IMR-90 (cell line): ENCODE results near the gene EPB41L1. TPM values are rescaled to one million over a fixed set of nuclear protein-coding genes. Genes with fewer than 3 reads are reported as not detected.

Experiments
- ATAC-seq: fragments of 200-7000 bp; cut with Tn5 transposase; 2 replicates; pipeline ENCODE4 v1.9.1; 2020; ENCODE audit warnings: low read depth, mild to moderate bottlenecking, moderate library complexity
- BruUV-seq: library from RNA; stranded (reverse); fragments of 400-500 nt; replicated peaks from 2 replicates; lab custom pipeline; 2021; lab: Mats Ljungman, UMichigan
- CTCF ChIA-PET: fragments of 300-600 bp; formaldehyde crosslinking; extraction: SDS; loops from one replicate; lab custom pipeline; 2021; ENCODE audit warnings: antibody characterized with exemption; lab: Yijun Ruan, JAX
- POLR2A ChIA-PET: fragments of 300-600 bp; sonication (Branson Sonifier 250); formaldehyde crosslinking; loops from one replicate; lab custom pipeline; 2022; ENCODE audit warnings: antibody characterized with exemption; ENCODE audit not compliant: unreplicated experiment; lab: Charles Lee
- DNase-seq: peaks from one replicate; pipeline ENCODE4 v3.0.0; 2013
- H2AFZ ChIP-seq: replicated peaks from 2 replicates; pipeline ENCODE3; 2013; ENCODE audit warnings: low read length, mild to moderate bottlenecking; ENCODE audit not compliant: poor library complexity
- H2AK5ac ChIP-seq: 2 replicates; pipeline ENCODE4 v1.6.1; 2013; ENCODE audit warnings: low read depth, low read length, inconsistent platforms
- H2AK9ac ChIP-seq: replicated peaks from 2 replicates; pipeline ENCODE3; 2013; ENCODE audit warnings: mild to moderate bottlenecking, low read depth, low read length, moderate library complexity; ENCODE audit not compliant: poor library complexity
- H2BK120ac ChIP-seq: 2 replicates; pipeline ENCODE4 v1.6.1; 2013; ENCODE audit warnings: low read depth, low read length, inconsistent platforms
- H2BK15ac ChIP-seq: 3 replicates; pipeline ENCODE4 v1.6.1; 2013; ENCODE audit warnings: low read depth, low read length, inconsistent platforms
- H2BK20ac ChIP-seq: 2 replicates; pipeline ENCODE4 v1.6.1; 2013; ENCODE audit warnings: low read depth, mild to moderate bottlenecking, inconsistent platforms, low read length, moderate library complexity
- H2BK5ac ChIP-seq: 2 replicates; pipeline ENCODE4 v1.6.1; 2013; ENCODE audit warnings: mild to moderate bottlenecking, low read depth, low read length, inconsistent platforms; ENCODE audit not compliant: poor library complexity, severe bottlenecking
- H3K14ac ChIP-seq: replicated peaks from 2 replicates; pipeline ENCODE4 v1.6.1; 2013; ENCODE audit warnings: low read depth, low read length, inconsistent platforms
- H3K18ac ChIP-seq: 2 replicates; pipeline ENCODE4 v1.6.1; 2013; ENCODE audit warnings: low read depth, low read length, control low read depth
- H3K23ac ChIP-seq: 2 replicates; pipeline ENCODE4 v1.6.1; 2013; ENCODE audit warnings: low read depth, low read length, inconsistent platforms
- H3K27ac ChIP-seq: 2 replicates; pipeline ENCODE4 v1.5.1; 2013; ENCODE audit warnings: mild to moderate bottlenecking, control low read depth, low read length; ENCODE audit not compliant: insufficient read depth
- H3K27me3 ChIP-seq: 2 replicates; pipeline ENCODE4 v1.6.1; 2013; ENCODE audit warnings: low read length; ENCODE audit not compliant: control insufficient read depth, insufficient read depth
- H3K36me3 ChIP-seq: 2 replicates; pipeline ENCODE4 v1.6.1; 2013; ENCODE audit warnings: low read length, mixed read lengths; ENCODE audit not compliant: control insufficient read depth, insufficient read depth
- H3K4ac ChIP-seq: 2 replicates; pipeline ENCODE4 v1.6.1; 2013; ENCODE audit warnings: low read depth, low read length, inconsistent platforms
- H3K4me1 ChIP-seq: 2 replicates; pipeline ENCODE4 v1.6.1; 2013; ENCODE audit warnings: low read length, mixed read lengths; ENCODE audit not compliant: control insufficient read depth, insufficient read depth
- H3K4me2 ChIP-seq: 2 replicates; pipeline ENCODE4 v1.6.1; 2013; ENCODE audit warnings: low read depth, mild to moderate bottlenecking, control low read depth, low read length, moderate library complexity
- H3K4me3 ChIP-seq: 2 replicates; pipeline ENCODE4 v1.5.1; 2013; ENCODE audit warnings: low read depth, mild to moderate bottlenecking, control low read depth, low read length, moderate library complexity; ENCODE audit not compliant: insufficient read depth
- H3K56ac ChIP-seq: 2 replicates; pipeline ENCODE4 v1.6.1; 2013; ENCODE audit warnings: low read length, inconsistent platforms; ENCODE audit not compliant: insufficient read depth; ENCODE audit errors: extremely low read depth
- H3K79me1 ChIP-seq, 2 experiments: 2 replicates each; pipeline ENCODE4 v1.6.1; 2013; ENCODE audit warnings: low read length in 2 of 2, inconsistent platforms in 1 of 2, low read depth in 1 of 2
- H3K9ac ChIP-seq: 2 replicates; pipeline ENCODE4 v1.6.1; 2013; ENCODE audit warnings: low read depth, low read length, control low read depth
- H3K9me1 ChIP-seq: 2 replicates; pipeline ENCODE4 v1.6.1; 2013; ENCODE audit warnings: low read length, inconsistent platforms; ENCODE audit not compliant: insufficient read depth
- H3K9me3 ChIP-seq: 2 replicates; pipeline ENCODE4 v1.6.1; 2013; ENCODE audit warnings: low read length; ENCODE audit not compliant: control insufficient read depth, insufficient read depth
- H4K20me1 ChIP-seq: 2 replicates; pipeline ENCODE4 v1.6.1; 2013; ENCODE audit warnings: low read length, inconsistent platforms; ENCODE audit not compliant: insufficient read depth
- H4K5ac ChIP-seq: 2 replicates; pipeline ENCODE4 v1.6.1; 2013; ENCODE audit warnings: mild to moderate bottlenecking, low read depth, low read length, control low read depth
- H4K8ac ChIP-seq, 2 experiments: 2 replicates each; pipeline ENCODE4 v1.6.1; 2013; ENCODE audit warnings: low read depth in 2 of 2, low read length in 2 of 2, control low read depth in 1 of 2, inconsistent platforms in 1 of 2
- H4K91ac ChIP-seq: 2 replicates; pipeline ENCODE4 v1.6.1; 2013; ENCODE audit warnings: low read depth, low read length, inconsistent platforms; ENCODE audit not compliant: insufficient read depth
- BHLHE40 ChIP-seq: fragments of 150-350 bp; IDR thresholded peaks from 2 replicates; pipeline ENCODE4 v1.6.1; 2016; ENCODE audit warnings: mild to moderate bottlenecking, low read depth, low read length
- CEBPB ChIP-seq: IDR thresholded peaks from 2 replicates; pipeline ENCODE4 v1.6.1; 2012; ENCODE audit warnings: low read depth, low read length, improper control_type of control experiment
- CHD1 ChIP-seq: IDR thresholded peaks from 2 replicates; pipeline ENCODE4 v1.6.1; 2012; ENCODE audit warnings: low read depth, low read length, improper control_type of control experiment
- CTCF ChIP-seq: conservative IDR thresholded peaks from 2 replicates; pipeline ENCODE4 v1.5.1; 2012; ENCODE audit warnings: mild to moderate bottlenecking, low read depth, low read length, improper control_type of control experiment
- ELK1 ChIP-seq: fragments of 150-350 bp; IDR thresholded peaks from 2 replicates; pipeline ENCODE4 v1.6.1; 2016; ENCODE audit warnings: low read depth, mild to moderate bottlenecking, low read length, moderate library complexity, borderline replicate concordance
- FOS ChIP-seq: fragments of 150-350 bp; IDR thresholded peaks from 2 replicates; pipeline ENCODE4 v1.6.1; 2016; ENCODE audit warnings: low read depth, low read length
- MAFK ChIP-seq: IDR thresholded peaks from 2 replicates; pipeline ENCODE4 v1.6.1; 2012; ENCODE audit warnings: low read depth, low read length, improper control_type of control experiment
- MAZ ChIP-seq: IDR thresholded peaks from 2 replicates; pipeline ENCODE4 v1.6.1; 2012; ENCODE audit warnings: low read depth, mild to moderate bottlenecking, low read length, improper control_type of control experiment, moderate library complexity, borderline replicate concordance
- MXI1 ChIP-seq: IDR thresholded peaks from 2 replicates; pipeline ENCODE4 v1.6.1; 2012; ENCODE audit warnings: low read depth, mild to moderate bottlenecking, low read length, moderate library complexity, borderline replicate concordance
- NFE2L2 ChIP-seq: fragments of 150-350 bp; IDR thresholded peaks from 2 replicates; pipeline ENCODE4 v1.6.1; 2016; ENCODE audit warnings: low read depth, mild to moderate bottlenecking, low read length
- POLR2A ChIP-seq: IDR thresholded peaks from 2 replicates; pipeline ENCODE4 v1.6.1; 2012; ENCODE audit warnings: mild to moderate bottlenecking, low read depth, low read length
- RAD21 ChIP-seq: IDR thresholded peaks from 2 replicates; pipeline ENCODE4 v1.6.1; 2012; ENCODE audit warnings: low read length, improper control_type of control experiment
- RCOR1 ChIP-seq: IDR thresholded peaks from 2 replicates; pipeline ENCODE4 v1.6.1; 2012; ENCODE audit warnings: mild to moderate bottlenecking, low read length, improper control_type of control experiment; ENCODE audit not compliant: insufficient replicate concordance
- RFX5 ChIP-seq: IDR thresholded peaks from 2 replicates; pipeline ENCODE4 v1.8.0; 2012; ENCODE audit warnings: low read depth, mild to moderate bottlenecking, low read length, moderate library complexity
- SMC3 ChIP-seq: fragments of 150-350 bp; IDR thresholded peaks from 2 replicates; pipeline ENCODE4 v1.6.1; 2016; ENCODE audit warnings: low read depth, mild to moderate bottlenecking, antibody characterized with exemption, low read length, moderate library complexity
- USF2 ChIP-seq: fragments of 150-350 bp; IDR thresholded peaks from 2 replicates; pipeline ENCODE4 v1.6.1; 2017; ENCODE audit warnings: mild to moderate bottlenecking, antibody characterized with exemption, low read length, low read depth
- WGBS, 2 experiments: methylation state at CpG; one replicate each; pipeline versions ENCODE4 v1.1.5 to v1.1.7; 2013; ENCODE audit warnings: missing lambda C conversion rate in 2 of 2; ENCODE audit not compliant: insufficient read length in 1 of 2; ENCODE audit errors: extremely low coverage in 2 of 2; 5-methylcytosine and 5-hydroxymethylcytosine counted together
- dilution Hi-C: fragments of 300-500 bp; cut with HindIII; formaldehyde crosslinking; loops from one replicate; pipeline ENCODE4 v1.14.3; 2018; ENCODE audit warnings: low sequenced_read_pairs; ENCODE audit not compliant: unreplicated experiment
- in situ Hi-C: fragments of 300-500 bp; cut with MboI; formaldehyde crosslinking; loops from 3 replicates; pipeline ENCODE4 v1.14.3; 2019; ENCODE audit warnings: low sequenced_read_pairs, inconsistent platforms, mixed read lengths
- intact Hi-C: fragments of 100-400 bp; cut with micrococcal nuclease; formaldehyde crosslinking; loops from 2 replicates; pipeline ENCODE4 v1.10.0; 2022
- polyA plus RNA-seq, 3 experiments: library from polyadenylated mRNA; depleted of rRNA; stranded (reverse); fragments of >200 nt; gene quantifications; 2 replicates each; pipeline ENCODE4 v1.2.3, GENCODE V29; 2012; ENCODE audit warnings: low replicate concordance in 1 of 3
- total RNA-seq: library from RNA; depleted of rRNA; stranded (reverse); fragments of >200 nt; gene quantifications from 2 replicates; pipeline ENCODE4 v1.2.3, GENCODE V29; 2012

Gene EPB41L1
- total and polyA plus RNA-seq, 2 of the 4 experiments (the other 2 are of a cell fraction), result 12.5 to 33.7 TPM

- CTCF ChIA-PET, result interaction anchor here (0.9 kb wide), 1 partner anchor 8 kb away, joined by 3 read pairs; no protein-coding TSS in a partner anchor
- peaks cover 4% of the 10 kb centered on the region for H3K9me1 ChIP-seq
- DNase-seq (no peak), ATAC-seq (no peak)
- H3K4me1 ChIP-seq, result peaks cover 3% of the 10 kb centered on the region; the same call in 1 of the 2 replicates
- no peak overlapping the region for H2AK9ac ChIP-seq
- no peak overlapping the region for H4K8ac ChIP-seq
- no peak overlapping the region for H2BK120ac ChIP-seq
- BruUV-seq, result no TSS peak
- 0 out of 2 replicates have a peak, but pooled peaks cover 3% of the 10 kb centered on the region for H4K20me1 ChIP-seq
- H2AFZ ChIP-seq, result no peak overlapping the region
- no peak overlapping the region for H2BK15ac ChIP-seq
- dilution Hi-C loops, result no loop called here
- no peak overlapping the region for H3K9ac ChIP-seq
- H3K36me3 ChIP-seq, result no peaks in the 10 kb centered on the region
- no peak overlapping the region for H2BK5ac ChIP-seq
- H3K4ac ChIP-seq, result no peak overlapping the region
- intact Hi-C loops, result no loop called here
- H3K23ac ChIP-seq, result no peak overlapping the region; the same call in 1 of the 2 replicates
- no peak overlapping the region for H2AK5ac ChIP-seq
- no peak overlapping the region for H3K4me3 ChIP-seq
- H2BK20ac ChIP-seq, result no peak overlapping the region
- in situ Hi-C loops, result no loop called here
- peaks cover 18% of the 10 kb centered on the region for H3K27me3 ChIP-seq
- POLR2A ChIA-PET, result no interaction called here
- H4K91ac ChIP-seq, result no peak overlapping the region
- no peaks in the 10 kb centered on the region for H3K79me1 ChIP-seq
- H3K56ac ChIP-seq, result no peak overlapping the region
- H3K27ac ChIP-seq, result no peak overlapping the region
- H3K9me3 ChIP-seq, result no peaks in the 10 kb centered on the region
- no peak overlapping the region for H4K5ac ChIP-seq
- TF ChIP-seq RFX5 (no peak), CTCF (no peak), CEBPB (no peak), RCOR1 (no peak), POLR2A (no peak), BHLHE40 (no peak), FOS (no peak), RAD21 (no peak), MXI1 (no peak), MAFK (no peak), SMC3 (no peak), USF2 (no peak), NFE2L2 (no peak), ELK1 (no peak), MAZ (no peak), CHD1 (no peak)
- H3K4me2 ChIP-seq, result no peak overlapping the region
- no peak overlapping the region for H3K18ac ChIP-seq
- H3K14ac ChIP-seq, result no peak overlapping the region
- WGBS, 2 experiments, result 69% methylated on average over 1 of the region's 6 CpGs; no CpG with 5 or more reads in 1 of the 2 experiments
Measured at GRCh38 chr20:36120241-36120640, 34.3 kb upstream of the EPB41L1 start.
